Stomach (tissue), 9 donors: ENCODE data around the gene APLF. TPM values are rescaled to one million over a fixed set of nuclear protein-coding genes. Genes with fewer than 3 reads are reported as not detected.

Source experiments
- DNase-seq, 2 donors: peaks; one replicate each; pipeline versions ENCODE4 v3.0.0 to v3.0.0-alpha.2; 2013 to 2019
- H3K27ac ChIP-seq, 5 donors: fragments of 200-600 bp in 4 of 5; sonication (generic) in 4 of 5; one replicate each; pipeline ENCODE4 v1.5.1; 2013 to 2019; ENCODE audit warnings: mild to moderate bottlenecking in 1 of 5, moderate library complexity in 1 of 5
- H3K27me3 ChIP-seq, 3 donors: fragments of 200-600 bp; sonication (generic); one replicate each; pipeline ENCODE4 v1.5.1; 2017 to 2019; ENCODE audit warnings: mixed run types in 1 of 3
- H3K36me3 ChIP-seq, 4 donors: fragments of 200-600 bp; sonication (generic); 1 replicate in 3 of 4; 2 replicates in 1 of 4; pipeline ENCODE4 v1.5.1; 2016 to 2019
- H3K4me1 ChIP-seq, 4 donors: fragments of 200-600 bp; sonication (generic); one replicate each; pipeline ENCODE4 v1.5.1; 2016 to 2019
- H3K4me3 ChIP-seq, 4 donors: fragments of 200-600 bp; sonication (generic) in 3 of 4; one replicate each; pipeline ENCODE4 v1.5.1; 2016 to 2019; ENCODE audit warnings: mild to moderate bottlenecking in 1 of 4
- H3K9me3 ChIP-seq, 4 donors: fragments of 200-600 bp; sonication (generic); one replicate each; pipeline ENCODE4 v1.5.1; 2016 to 2019
- EP300 ChIP-seq: sonication (generic); formaldehyde crosslinking; IDR thresholded peaks from one replicate; pipeline ENCODE4 v1.6.1; 2017; ENCODE audit warnings: antibody characterized with exemption
- POLR2A ChIP-seq, 4 donors: fragments of 450-650 bp; IDR thresholded peaks; one replicate each; pipeline ENCODE4 v1.6.1; 2016; ENCODE audit warnings: antibody characterized with exemption in 4 of 4, control low read depth in 2 of 4, mild to moderate bottlenecking in 1 of 4, moderate library complexity in 1 of 4
- POLR2AphosphoS5 ChIP-seq, 3 donors: sonication (generic); formaldehyde crosslinking; IDR thresholded peaks; one replicate each; pipeline ENCODE4 v1.6.1; 2016; ENCODE audit warnings: antibody characterized with exemption in 3 of 3
- WGBS, 5 donors: extraction: QIAGEN DNeasy Blood & Tissue Kit in 3 of 5; methylation state at CpG; one replicate each; pipeline versions ENCODE4 v1.1.5 to v1.1.7; 2013 to 2018; 5-methylcytosine and 5-hydroxymethylcytosine counted together
- intact Hi-C: fragments of 100-400 bp; cut with DNase I; formaldehyde crosslinking; loops from one replicate; pipeline ENCODE4 v1.15.1; 2023; ENCODE audit warnings: low total_unique reads
- polyA plus RNA-seq, 3 donors: library from polyadenylated mRNA; stranded (reverse); fragments of 200-250 nt; gene quantifications; one replicate each; pipeline ENCODE4 v1.2.3, GENCODE V29; 2013
- total RNA-seq, 5 donors: library from RNA; depleted of rRNA; stranded (reverse); fragments of >200 nt; gene quantifications; one replicate each; pipeline versions ENCODE4 v1.1.0 to v1.2.3, GENCODE V29; 2014 to 2016
- TF ChIP-seq, protein P1 (sequence below), 7 experiments: fragments of 450-650 bp in 4 of 7; fragments of 200-600 bp in 3 of 7; sonication (generic) in 3 of 7; IDR thresholded peaks; one replicate each; pipeline ENCODE4 v1.5.1; 2016 to 2019; ENCODE audit warnings: antibody characterized with exemption in 7 of 7, control low read depth in 2 of 7, mild to moderate bottlenecking in 1 of 7
- donor health status: healthy with polysubstance abuse.
- donor health status: Bipolar disorder and iron deficiency.
- donor health status: healthy.

The APLF gene
- total and polyA plus RNA-seq, 8 donors: 0.29 to 9.4 (median 0.77) TPM

DNA sequence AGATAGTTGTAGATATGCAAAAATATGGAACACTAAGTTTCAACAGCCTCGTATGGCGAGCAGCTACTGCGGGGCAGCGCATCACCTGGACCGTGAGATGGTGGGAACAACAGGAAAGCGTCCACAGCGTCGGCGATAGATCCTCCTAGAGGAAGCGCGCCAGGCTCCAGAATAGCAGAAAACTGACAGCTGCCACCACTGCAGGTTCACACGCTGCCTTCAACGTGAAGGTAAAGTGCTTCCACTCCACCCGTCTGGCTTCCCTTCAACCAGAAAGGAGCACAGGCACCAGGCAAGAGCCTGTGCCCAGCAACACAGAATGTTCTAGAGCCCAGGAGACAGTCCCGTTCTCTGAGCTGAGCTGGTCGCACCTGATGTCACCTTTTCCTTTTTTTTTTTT lies 20.3 kb upstream of the APLF start:
- no peaks in the 10 kb centered on the region for H3K36me3 ChIP-seq
- DNase-seq: no peak
- intact Hi-C loops: loop anchor here (5.0 kb wide), 2 partner anchors 85 to 180 kb away; no protein-coding TSS in a partner anchor

DNA sequence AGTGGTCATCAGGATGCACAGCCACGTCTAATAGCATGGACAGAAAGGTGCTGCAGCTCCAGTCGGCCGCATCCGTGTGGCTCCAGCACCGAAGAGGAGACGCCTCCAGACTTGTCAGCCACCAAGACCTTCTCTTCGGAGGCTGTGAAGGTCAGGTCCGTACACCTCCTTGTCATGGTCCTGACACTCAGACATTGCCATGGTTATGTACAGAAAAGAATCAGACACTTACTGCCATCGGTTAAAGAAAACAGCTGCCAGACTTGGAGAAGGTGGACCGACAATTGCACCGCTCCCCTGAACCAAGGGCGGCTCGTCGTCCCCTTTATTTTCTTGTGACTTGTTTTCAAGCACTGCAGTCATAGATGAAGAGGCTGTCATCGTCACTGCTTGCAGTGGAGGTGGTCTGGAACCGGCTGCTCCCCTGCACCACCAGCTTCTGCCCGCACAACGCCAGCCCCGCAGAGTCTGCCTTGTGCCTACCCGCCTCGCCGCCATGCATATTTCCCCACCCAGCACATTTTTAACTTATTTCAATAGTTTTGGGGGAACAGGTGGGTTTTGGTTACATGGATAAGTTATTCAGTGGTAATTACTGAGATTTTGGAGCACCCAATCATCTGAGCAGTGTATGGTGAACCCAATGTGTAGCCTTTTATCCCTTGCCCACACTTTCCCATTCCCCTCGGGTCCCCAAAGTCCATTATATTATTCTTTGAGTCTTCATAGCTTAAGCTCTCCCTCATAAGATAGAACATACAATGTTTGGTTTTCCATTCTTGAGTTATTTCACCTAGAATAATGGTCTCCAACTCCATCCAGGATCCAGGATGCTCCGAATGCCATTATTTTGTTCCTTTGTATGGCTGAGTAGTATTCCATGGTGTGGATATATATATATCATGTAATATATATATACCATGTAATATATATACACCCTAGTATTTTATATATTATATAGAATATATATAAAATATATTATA lies 18.4 kb upstream of the APLF start:
- Histone ChIP-seq H3K27ac (no peak overlapping the region), H3K9me3 (peaks cover 0 to 7% (median 2%) of the 10 kb centered on the region in 4 donors), H3K4me1 (no peaks in the 10 kb centered on the region), H3K27me3 (no peaks in the 10 kb centered on the region), H3K36me3 (no peaks in the 10 kb centered on the region), H3K4me3 (no peak overlapping the region)
- TF ChIP-seq POLR2A (IDR thresholded peaks at IDR 0.05): no peak
- TF ChIP-seq POLR2AphosphoS5 (IDR thresholded peaks at IDR 0.05): no peak
- TF ChIP-seq EP300: no peak
- TF ChIP-seq, protein P1, sequence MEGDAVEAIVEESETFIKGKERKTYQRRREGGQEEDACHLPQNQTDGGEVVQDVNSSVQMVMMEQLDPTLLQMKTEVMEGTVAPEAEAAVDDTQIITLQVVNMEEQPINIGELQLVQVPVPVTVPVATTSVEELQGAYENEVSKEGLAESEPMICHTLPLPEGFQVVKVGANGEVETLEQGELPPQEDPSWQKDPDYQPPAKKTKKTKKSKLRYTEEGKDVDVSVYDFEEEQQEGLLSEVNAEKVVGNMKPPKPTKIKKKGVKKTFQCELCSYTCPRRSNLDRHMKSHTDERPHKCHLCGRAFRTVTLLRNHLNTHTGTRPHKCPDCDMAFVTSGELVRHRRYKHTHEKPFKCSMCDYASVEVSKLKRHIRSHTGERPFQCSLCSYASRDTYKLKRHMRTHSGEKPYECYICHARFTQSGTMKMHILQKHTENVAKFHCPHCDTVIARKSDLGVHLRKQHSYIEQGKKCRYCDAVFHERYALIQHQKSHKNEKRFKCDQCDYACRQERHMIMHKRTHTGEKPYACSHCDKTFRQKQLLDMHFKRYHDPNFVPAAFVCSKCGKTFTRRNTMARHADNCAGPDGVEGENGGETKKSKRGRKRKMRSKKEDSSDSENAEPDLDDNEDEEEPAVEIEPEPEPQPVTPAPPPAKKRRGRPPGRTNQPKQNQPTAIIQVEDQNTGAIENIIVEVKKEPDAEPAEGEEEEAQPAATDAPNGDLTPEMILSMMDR (IDR thresholded peaks at IDR 0.05): no peak
- WGBS, 5 donors: 92 to 97% (median 96%) methylated on average over 19 to 24 of the region's 24 CpGs
- no peak for DNase-seq
- intact Hi-C loops: loop anchor here (5.0 kb wide), 2 partner anchors 87 to 182 kb away; no protein-coding TSS in a partner anchor

More for the DNA sequence above, 20.3 kb upstream of the APLF start:
- Histone ChIP-seq H3K4me3 (no peak overlapping the region), H3K9me3 (peaks cover 0 to 7% (median 2%) of the 10 kb centered on the region in 4 donors), H3K27me3 (no peaks in the 10 kb centered on the region), H3K4me1 (no peaks in the 10 kb centered on the region), H3K27ac (no peak overlapping the region)
- no peak for TF ChIP-seq POLR2A (IDR thresholded peaks at IDR 0.05)
- no peak for TF ChIP-seq POLR2AphosphoS5 (IDR thresholded peaks at IDR 0.05)
- TF ChIP-seq, protein P1 (IDR thresholded peaks at IDR 0.05): no peak
- no peak for TF ChIP-seq EP300
- 88 to 93% (median 90%) methylated on average over 16 of the region's 16 CpGs for WGBS, 5 donors

DNA sequence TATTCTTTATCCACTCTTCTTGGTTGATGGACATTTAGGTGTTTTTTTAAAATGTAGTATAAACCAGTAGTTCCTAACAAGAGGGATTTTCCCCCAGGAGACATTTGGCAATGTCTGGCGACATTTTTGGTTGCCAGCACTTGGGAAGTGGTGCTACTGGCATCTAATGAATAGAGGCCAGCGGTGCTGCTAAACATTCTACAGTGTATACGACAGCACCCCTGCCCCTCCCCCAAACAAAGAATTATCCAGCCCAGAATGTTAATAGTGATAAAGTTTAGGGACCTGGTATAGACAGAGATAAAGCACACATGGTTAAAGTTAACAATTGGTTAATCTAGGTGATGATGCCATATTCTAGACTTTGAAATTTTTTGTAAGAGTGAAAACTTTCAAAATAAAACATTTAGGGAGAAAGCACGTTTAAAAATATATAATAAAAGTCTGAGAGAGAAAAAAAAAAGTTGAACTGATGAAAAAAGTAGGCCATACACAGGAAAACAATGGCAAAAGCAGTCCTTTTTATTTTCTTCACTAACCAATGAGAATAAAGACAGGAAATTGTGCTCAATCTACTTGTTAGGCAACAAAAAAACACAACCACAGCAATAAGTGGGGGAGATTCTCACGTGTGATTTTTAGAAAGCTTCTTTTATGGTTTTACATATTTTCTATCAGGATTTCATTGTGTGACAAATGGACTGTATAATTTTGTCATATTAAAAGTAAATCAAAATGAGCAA lies 15.1 kb upstream of the APLF start:
- WGBS, 5 donors: 62 to 78% (median 72%) methylated on average over 5 of the region's 5 CpGs
- TF ChIP-seq POLR2AphosphoS5 (IDR thresholded peaks at IDR 0.05): no peak
- no peak for TF ChIP-seq POLR2A (IDR thresholded peaks at IDR 0.05)
- Histone ChIP-seq H3K27ac (no peak overlapping the region), H3K4me1 (no peaks in the 10 kb centered on the region), H3K4me3 (no peak overlapping the region), H3K9me3 (peaks cover 0 to 7% (median 2%) of the 10 kb centered on the region in 4 donors), H3K27me3 (no peaks in the 10 kb centered on the region), H3K36me3 (no peaks in the 10 kb centered on the region)
- DNase-seq: no peak
- intact Hi-C loops: no loop called here

DNA sequence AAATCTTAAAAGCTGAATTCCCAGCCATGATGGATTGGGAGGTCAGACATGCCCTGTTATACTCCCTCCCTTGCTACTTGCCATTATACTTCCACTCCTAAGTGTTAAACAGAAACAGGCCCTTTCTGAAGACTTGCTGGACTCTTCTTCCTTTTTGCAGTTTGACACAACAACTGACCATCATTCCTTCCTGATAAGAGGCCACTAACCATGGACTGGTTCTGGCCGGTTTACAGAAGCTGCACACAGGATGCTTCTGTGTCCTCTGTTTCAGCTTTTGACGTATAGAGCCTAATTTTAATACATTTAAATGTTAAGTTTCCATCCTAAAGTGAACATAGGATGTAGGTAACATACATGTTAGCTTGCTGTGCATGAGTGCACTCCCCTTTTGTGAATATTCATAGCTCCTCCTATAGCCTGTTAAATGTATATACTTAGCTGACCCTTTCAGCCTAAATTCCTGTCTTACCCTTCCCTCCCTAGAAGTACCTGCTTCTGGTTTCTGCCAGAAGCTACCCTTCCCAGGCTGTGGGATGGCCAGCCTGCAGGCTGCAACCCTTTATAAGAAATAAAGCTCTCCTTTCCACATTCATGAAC lies 13.5 kb upstream of the APLF start:
- 62 to 74% (median 68%) methylated on average over 2 of the region's 2 CpGs for WGBS, 5 donors
- DNase-seq: no peak
- H3K4me1 ChIP-seq: no peaks in the 10 kb centered on the region
- H3K36me3 ChIP-seq: no peaks in the 10 kb centered on the region
- no peaks in the 10 kb centered on the region for H3K27me3 ChIP-seq
- H3K9me3 ChIP-seq: no peaks in the 10 kb centered on the region
- TF ChIP-seq, protein P1 (IDR thresholded peaks at IDR 0.05): no peak
- TF ChIP-seq POLR2AphosphoS5 (IDR thresholded peaks at IDR 0.05) (no peak), EP300 (no peak)
- no peak overlapping the region for H3K27ac ChIP-seq
- intact Hi-C loops: no loop called here
- no peak overlapping the region for H3K4me3 ChIP-seq
